HG03558 (cell line): Measurements from ENCODE around the gene DDX23.
"Not testable (repeated sequence)": the region's sequence is repeated elsewhere in the genome, so short reads cannot be mapped to it uniquely, and the experiment has no call there.

Source experiments
- ATAC-seq: cut with Tn5 transposase; IDR thresholded peaks from one replicate; pipeline ENCODE4 v1.9.1; 2021; ENCODE audit warnings: moderate number of reproducible peaks; ENCODE audit not compliant: unreplicated experiment; ENCODE audit errors: extremely low read depth

DDX23 gene

GRCh38 chr12:48863291-48863690, 11.3 kb upstream of the DDX23 start:
- ATAC-seq, result no peak

GRCh38 chr12:48862760-48863159, 10.8 kb upstream of the DDX23 start:
- ATAC-seq, result no peak

GRCh38 chr12:48861111-48861510, 9.1 kb upstream of the DDX23 start:
- ATAC-seq, result no peak

DNA sequence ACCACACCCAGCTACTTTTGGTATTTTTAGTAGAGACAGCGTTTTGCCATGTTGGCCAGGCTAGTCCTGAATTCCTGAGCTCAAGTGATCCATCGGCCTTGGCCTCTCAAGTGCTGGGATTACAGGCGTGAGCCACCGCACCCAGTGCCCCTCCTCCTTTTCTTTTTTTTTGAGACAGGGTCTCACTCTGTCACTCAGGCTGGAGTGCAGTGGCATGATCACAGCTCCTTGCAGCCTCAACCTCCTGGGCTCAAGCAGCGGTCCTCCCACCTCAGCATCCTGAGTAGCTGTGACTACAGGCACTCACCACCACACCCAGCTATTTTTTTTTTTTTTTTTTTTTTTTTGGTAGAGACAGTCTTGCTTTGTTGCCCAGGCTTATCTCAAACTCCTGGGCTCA, 8.3 kb upstream of the DDX23 start:
- ATAC-seq, result not testable (repeated sequence)

GRCh38 chr12:48859607-48860006, 7.6 kb upstream of the DDX23 start:
- ATAC-seq, result no peak

GRCh38 chr12:48858043-48858442, 6.1 kb upstream of the DDX23 start:
- no peak for ATAC-seq

DNA sequence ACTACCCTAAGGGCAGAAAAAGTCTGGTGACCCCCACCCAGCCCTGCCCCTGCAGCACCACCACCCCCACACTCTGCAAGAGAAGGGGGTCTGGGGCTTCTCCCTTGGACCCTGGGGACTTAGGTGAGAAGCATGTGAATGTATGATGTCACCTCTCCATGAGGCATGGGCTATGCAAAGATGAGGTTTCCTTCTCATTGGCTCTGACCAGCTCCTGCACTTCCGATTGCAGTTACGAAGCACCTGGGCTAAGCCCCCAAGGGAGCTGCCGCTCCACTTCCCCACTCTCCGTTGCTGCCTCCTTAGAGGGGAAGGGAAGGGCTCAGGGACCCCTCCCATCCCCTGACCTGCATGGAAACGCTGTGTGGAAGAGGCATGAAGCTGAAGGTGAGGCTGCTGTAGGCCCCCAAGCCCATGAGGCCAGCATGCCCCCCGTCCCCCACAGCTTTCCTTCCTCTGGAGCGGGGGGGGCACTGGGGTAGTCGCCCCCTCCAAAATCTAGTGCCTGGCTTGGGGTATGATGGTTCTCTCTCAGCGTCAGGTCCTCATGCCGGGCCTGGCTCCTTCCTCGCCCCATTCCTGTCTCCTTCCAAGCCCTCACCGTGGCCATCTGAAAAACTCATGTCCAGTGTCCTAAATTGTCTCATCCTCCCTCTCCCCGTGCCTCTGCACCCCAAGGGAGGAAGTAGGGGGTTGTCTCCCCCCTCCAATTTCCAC, 5.5 kb upstream of the DDX23 start:
- ATAC-seq, result no peak

DNA sequence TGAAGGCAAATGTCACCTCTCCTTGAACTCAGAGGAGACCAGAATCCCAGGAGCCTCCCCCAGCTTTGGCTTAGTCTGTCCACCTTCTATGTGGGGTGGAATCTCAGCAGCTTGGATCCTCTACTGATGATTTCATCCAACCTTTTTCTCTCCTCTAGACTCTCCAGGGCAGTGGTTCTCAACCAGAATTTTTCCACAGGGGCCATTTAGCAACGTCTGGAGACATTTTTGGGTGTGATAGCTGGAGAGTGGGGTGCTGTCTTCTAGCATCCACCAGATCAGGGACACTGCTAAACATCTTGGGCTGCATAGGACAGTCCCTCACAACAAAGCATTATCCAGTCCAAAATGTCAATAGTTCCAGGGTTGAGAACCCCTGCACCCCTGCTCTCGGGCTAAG, 4.4 kb upstream of the DDX23 start:
- ATAC-seq, result no peak

- not testable (repeated sequence) for ATAC-seq
These were observed 3.0 kb upstream of the DDX23 start for GRCh38 chr12:48854932-48855331.

GRCh38 chr12:48854488-48854887, 2.5 kb upstream of the DDX23 start:
- ATAC-seq, result no peak

GRCh38 chr12:48852734-48853688, 1.0 kb upstream of the DDX23 start:
- ATAC-seq, result no peak

DNA sequence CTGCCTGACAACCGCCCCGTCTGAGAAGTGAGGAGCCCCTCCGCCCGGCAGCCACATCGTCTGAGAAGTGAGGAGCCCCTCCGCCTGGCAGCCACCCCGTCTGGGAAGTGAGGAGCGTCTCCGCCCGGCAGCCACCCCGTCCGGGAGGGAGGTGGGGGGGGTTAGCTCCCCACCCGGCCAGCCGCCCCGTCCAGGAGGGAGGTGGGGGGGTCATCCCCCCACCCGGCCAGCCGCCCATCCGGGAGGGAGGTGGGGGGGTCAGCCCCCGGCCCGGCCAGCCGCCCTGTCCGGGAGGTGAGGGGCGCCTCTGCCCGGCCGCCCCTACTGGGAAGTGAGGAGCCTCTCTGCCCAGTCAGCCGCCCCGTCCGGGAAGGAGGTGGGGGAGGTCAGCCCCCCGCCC, 9.9 kb downstream of the DDX23 start:
- not testable (repeated sequence) for ATAC-seq

- no peak for ATAC-seq
These were observed 13.9 kb downstream of the DDX23 start for GRCh38 chr12:48838048-48838447.

DNA sequence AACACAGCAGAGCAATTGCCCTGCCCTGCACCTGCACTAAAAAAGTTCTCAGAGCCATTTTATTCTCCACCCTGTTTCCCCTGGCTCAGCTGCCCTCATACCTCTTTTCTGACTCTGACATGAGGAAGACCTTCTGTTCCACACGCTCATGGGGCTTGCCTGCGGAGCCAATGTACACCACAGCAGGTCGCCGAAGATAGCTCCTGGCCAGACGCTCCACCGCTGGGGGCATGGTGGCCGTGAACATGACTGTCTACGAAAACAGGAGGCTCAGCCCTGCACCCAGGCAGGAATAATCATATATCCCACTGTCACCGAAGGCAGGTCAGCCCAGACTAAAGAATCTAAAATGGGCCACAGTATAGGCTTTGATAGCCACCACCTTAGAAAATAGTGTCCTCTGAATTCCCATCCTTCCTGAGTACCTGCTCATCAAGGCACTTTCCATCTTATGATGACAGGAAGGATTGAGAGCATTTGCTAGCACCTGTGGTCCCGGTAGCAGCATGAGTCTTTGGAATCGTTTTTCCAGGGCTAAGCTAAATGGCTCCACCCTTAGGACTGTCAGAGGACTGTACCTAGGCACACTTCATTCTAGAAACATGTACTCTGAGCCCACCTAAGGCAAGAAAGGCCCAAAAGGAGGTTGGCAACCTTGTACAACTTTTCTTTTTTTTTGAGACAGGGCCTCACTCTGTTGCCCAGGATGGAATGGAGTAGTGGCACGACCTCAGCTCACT, 19.5 kb downstream of the DDX23 start:
- no peak for ATAC-seq

GRCh38 chr12:48831257-48831656, 20.7 kb downstream of the DDX23 start:
- no peak for ATAC-seq

DNA sequence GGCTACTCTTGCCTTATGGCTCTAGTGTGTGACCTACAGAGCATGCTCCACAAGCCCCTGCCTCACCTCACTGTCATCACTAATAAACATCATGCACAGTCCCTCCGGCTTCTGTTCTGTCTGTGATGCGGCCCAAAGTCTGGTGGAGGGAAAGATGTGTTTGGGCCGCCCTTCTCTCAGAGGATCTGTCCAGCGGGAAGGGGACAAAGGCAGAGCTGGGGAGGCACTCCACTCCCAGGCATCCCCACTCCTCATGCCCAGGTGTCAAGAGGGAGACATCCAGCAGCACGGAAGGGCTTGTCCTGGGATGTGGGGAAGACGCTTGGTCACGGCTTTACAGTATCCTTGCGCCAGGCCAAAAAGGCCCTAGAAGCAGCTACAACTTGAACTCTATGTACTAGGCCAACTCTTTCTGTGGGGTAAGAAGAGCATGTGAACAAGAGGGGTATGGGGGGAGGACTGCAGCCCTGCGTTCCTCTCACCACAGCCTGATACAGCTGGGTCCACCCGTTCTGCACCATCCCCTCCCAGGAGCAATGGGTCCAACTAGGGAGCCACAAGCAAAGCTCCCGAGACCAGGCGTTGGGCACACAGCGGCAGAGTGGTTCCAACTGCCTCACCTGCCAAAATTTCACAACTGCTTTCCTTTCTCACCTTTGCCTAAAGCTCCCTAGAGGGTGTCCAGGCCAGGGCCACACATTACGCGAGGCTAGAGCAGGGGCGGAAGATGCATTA, 23.0 kb downstream of the DDX23 start:
- no peak for ATAC-seq

GRCh38 chr12:48828293-48828692, 23.7 kb downstream of the DDX23 start:
- ATAC-seq, result no peak

- ATAC-seq, result no peak
These were observed 24.4 kb downstream of the DDX23 start for GRCh38 chr12:48827513-48828096.

- ATAC-seq, result no peak
These were observed 24.9 kb downstream of the DDX23 start for GRCh38 chr12:48827026-48827425.
